Activated CD8-positive, alpha-beta memory T cell treated with anti-CD3 and anti-CD28 coated beads, Interleukin-2, amount 50 U/mL, for 1 hour (primary cell): Measurements from ENCODE around the gene DOHH.

Experiments
- DNase-seq: peaks from one replicate; pipeline ENCODE4 v3.0.0-alpha.2; 2020; ENCODE audit errors: extremely low read depth

Gene DOHH

GRCh38 chr19:3500429-3501101 lies at the start of gene DOHH:
DOHH (minus strand) TSS chr19:3500674; CDS start chr19:3496814, 3,860 bp downstream.
- DNase-seq = peak; percentile 89

GRCh38 chr19:3549816-3550215 lies 49.3 kb upstream of the DOHH start:
- no peak for DNase-seq

GRCh38 chr19:3548606-3549005 lies 48.1 kb upstream of the DOHH start:
- DNase-seq = no peak

- no peak for DNase-seq
Observed at GRCh38 chr19:3547767-3548282, 47.4 kb upstream of the DOHH start.

- DNase-seq = no peak
Observed at GRCh38 chr19:3547301-3547731, 46.8 kb upstream of the DOHH start.

- DNase-seq = no peak
Observed at GRCh38 chr19:3546119-3546518, 45.6 kb upstream of the DOHH start.

- no peak for DNase-seq
Observed at GRCh38 chr19:3545669-3546034, 45.2 kb upstream of the DOHH start.

GRCh38 chr19:3544742-3545668 lies 44.5 kb upstream of the DOHH start:
- peak; percentile 35 for DNase-seq

- no peak for DNase-seq
Observed at GRCh38 chr19:3544058-3544376, 43.5 kb upstream of the DOHH start.

GRCh38 chr19:3543150-3544057 lies 42.9 kb upstream of the DOHH start:
- DNase-seq = no peak

- no peak for DNase-seq
Observed at GRCh38 chr19:3539756-3540118, 39.3 kb upstream of the DOHH start.

GRCh38 chr19:3538965-3539755 lies 38.7 kb upstream of the DOHH start, which contains the start of gene TEKTIP1:
TEKTIP1 (plus strand) TSS chr19:3539174; CDS start chr19:3539178, 4 bp downstream.
- DNase-seq = no peak

- DNase-seq = no peak
Observed at GRCh38 chr19:3538258-3538929, 37.9 kb upstream of the DOHH start.

GRCh38 chr19:3537438-3538240 lies 37.2 kb upstream of the DOHH start:
- no peak for DNase-seq

GRCh38 chr19:3537101-3537437 lies 36.6 kb upstream of the DOHH start:
- no peak for DNase-seq

GRCh38 chr19:3536429-3537100 lies 36.1 kb upstream of the DOHH start:
- DNase-seq = no peak

GRCh38 chr19:3535981-3536380 lies 35.5 kb upstream of the DOHH start:
- DNase-seq = no peak

GRCh38 chr19:3535563-3535965 lies 35.1 kb upstream of the DOHH start:
- no peak for DNase-seq

- DNase-seq = no peak
Observed at GRCh38 chr19:3535235-3535535, 34.7 kb upstream of the DOHH start.
